K562 (cell line): ENCODE measurements around the gene VAC14. TPM values are rescaled to one million over a fixed set of nuclear protein-coding genes. Genes with fewer than 3 reads are reported as not detected.

Experiments
- CBX2 ChIP-seq: fragments of 200-600 bp; sonication (generic); IDR thresholded peaks from one replicate; pipeline ENCODE4 v1.6.1; 2012; ENCODE audit warnings: mild to moderate bottlenecking, low read length, inconsistent platforms; ENCODE audit not compliant: insufficient read depth, poor library complexity, severe bottlenecking
- CSDE1 ChIP-seq, 2 experiments: fragments of 450-650 bp; IDR thresholded peaks; 2 replicates each; pipeline ENCODE4 v1.6.1; 2016; ENCODE audit warnings: mild to moderate bottlenecking in 1 of 2
- E2F3 ChIP-seq: fragments of 250-450 bp; sonication (Bioruptor Pico); IDR thresholded peaks from 2 replicates; pipeline ENCODE4 v1.4.0; 2020; ENCODE audit warnings: mild to moderate bottlenecking
- E4F1 ChIP-seq: fragments of 250-450 bp; sonication (Bioruptor Pico); IDR thresholded peaks from 2 replicates; pipeline ENCODE4 v1.5.0; 2021; ENCODE audit warnings: mild to moderate bottlenecking, borderline replicate concordance
- HMGXB4 ChIP-seq: sonication (generic); formaldehyde crosslinking; IDR thresholded peaks from 2 replicates; pipeline ENCODE4 v1.8.1; 2023; ENCODE audit warnings: mild to moderate bottlenecking, missing genetic modification reagents
- KAT7 ChIP-seq: sonication (generic); formaldehyde crosslinking; IDR thresholded peaks from 2 replicates; pipeline ENCODE4 v1.8.0; 2022; ENCODE audit warnings: missing genetic modification reagents, mild to moderate bottlenecking, borderline replicate concordance
- KHSRP ChIP-seq: fragments of 450-650 bp; IDR thresholded peaks from 2 replicates; pipeline ENCODE4 v1.6.1; 2017
- LARP7 ChIP-seq: fragments of 450-650 bp; IDR thresholded peaks from 2 replicates; pipeline ENCODE4 v1.6.1; 2016
- MYNN ChIP-seq, 2 experiments: sonication (generic); formaldehyde crosslinking in 1 of 2; IDR thresholded peaks; 2 replicates each; pipeline versions ENCODE4 v1.5.0 to v1.6.1; 2016 to 2020; ENCODE audit warnings: antibody characterized with exemption in 1 of 2, missing genetic modification reagents in 1 of 2
- NCOA6 ChIP-seq: fragments of 450-650 bp; IDR thresholded peaks from 2 replicates; pipeline ENCODE4 v1.6.1; 2017; ENCODE audit warnings: mild to moderate bottlenecking
- NELFE ChIP-seq: IDR thresholded peaks from 2 replicates; pipeline ENCODE4 v1.6.1; 2011; ENCODE audit warnings: mild to moderate bottlenecking; ENCODE audit not compliant: insufficient read depth, insufficient read length
- OTX1 ChIP-seq: fragments of 450-650 bp; formaldehyde crosslinking; IDR thresholded peaks from 2 replicates; pipeline ENCODE4 v1.4.0; 2022; ENCODE audit warnings: mild to moderate bottlenecking
- SIX5 ChIP-seq, 2 experiments: IDR thresholded peaks; 2 replicates each; pipeline ENCODE4 v1.6.1; 2011; ENCODE audit warnings: low read length in 2 of 2, borderline replicate concordance in 1 of 2, low read depth in 1 of 2, mild to moderate bottlenecking in 1 of 2, moderate library complexity in 1 of 2; ENCODE audit not compliant: insufficient read depth in 1 of 2
- TCF7L2 ChIP-seq: fragments of 150-350 bp; IDR thresholded peaks from 2 replicates; pipeline ENCODE4 v1.6.1; 2016; ENCODE audit warnings: low read depth, mild to moderate bottlenecking, low read length, moderate library complexity
- ZNF395 ChIP-seq: fragments of 200-800 bp; sonication (Bioruptor generic); IDR thresholded peaks from 2 replicates; pipeline ENCODE4 v1.6.1; 2017; ENCODE audit warnings: missing genetic modification characterization, missing compliant biosample characterization
- polyA plus RNA-seq, 8 experiments: library from polyadenylated mRNA; depleted of rRNA in 4 of 8; stranded (reverse) in 5 of 8; unstranded in 3 of 8; fragments of >200 nt; fragmentation: Nextera tagmentation in 2 of 8; fragmentation: Illumina TruSeq in 1 of 8; extraction: Ambion mirVana in 2 of 8; extraction: Trizol in 1 of 8; gene quantifications; 2 replicates each; pipeline versions ENCODE4 v1.2.1 to v1.2.3, GENCODE V29; 2011 to 2014; ENCODE audit warnings: inconsistent platforms in 1 of 8, missing spikeins in 1 of 8
- total RNA-seq, 7 experiments: library from RNA; depleted of rRNA in 6 of 7; stranded (reverse); fragments of >200 nt in 6 of 7; fragmentation: Illumina TruSeq in 2 of 7; extraction: Trizol in 2 of 7; gene quantifications; 2 replicates each; pipeline versions ENCODE4 v1.2.1 to v1.2.3, GENCODE V29; 2011 to 2021; ENCODE audit warnings: low replicate concordance in 1 of 7
- TF ChIP-seq, protein P1 (sequence below): sonication (generic); formaldehyde crosslinking; IDR thresholded peaks from 2 replicates; pipeline ENCODE4 v1.8.0; 2023; ENCODE audit warnings: mild to moderate bottlenecking, missing genetic modification reagents

The VAC14 gene
- total and polyA plus RNA-seq, 9 of the 15 experiments (the other 6 are each of a cell fraction or from before 2014, with no cell fraction given), result 1.3 to 41.6 (median 26.6) TPM

DNA sequence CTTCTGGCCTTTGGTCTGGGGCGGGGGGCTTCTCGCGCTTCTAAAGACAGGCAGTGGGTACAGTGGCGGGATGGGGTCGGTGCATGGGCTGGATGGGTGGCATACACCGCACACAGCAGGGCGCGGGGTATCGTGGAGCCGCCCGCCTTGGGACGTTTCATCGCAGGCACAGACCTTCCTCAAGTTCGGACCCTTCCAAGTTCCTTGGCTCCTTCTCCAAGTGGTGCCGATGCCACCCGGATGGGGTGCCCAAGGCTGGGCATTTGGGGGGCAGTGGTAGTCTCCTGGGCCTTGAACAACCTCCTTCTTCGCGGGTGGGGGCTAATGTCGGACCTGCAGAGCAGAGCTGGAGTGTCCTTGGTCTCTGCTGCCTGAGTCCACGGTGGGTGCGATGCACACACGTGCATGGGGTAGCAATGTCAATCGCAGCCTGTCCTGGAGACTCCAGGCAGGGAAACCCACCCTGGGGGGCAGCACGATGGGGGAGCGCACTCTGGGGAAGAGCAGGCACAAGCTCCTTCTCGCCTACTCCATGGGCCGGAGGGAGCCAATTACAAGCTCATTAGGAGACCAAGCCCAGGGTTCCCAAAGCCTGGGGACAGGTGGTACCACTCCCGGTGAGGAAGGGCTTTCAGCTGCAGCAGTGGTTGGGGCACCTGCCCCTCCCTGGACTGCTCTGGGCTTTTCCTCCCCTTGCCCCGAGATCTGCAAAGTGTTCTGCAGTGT, 114.4 kb downstream of the VAC14 start (continued):
- TF ChIP-seq CBX2 (no peak), NCOA6 (no peak), KAT7 (0 out of 2 replicates have a peak, but pooled peaks have one; percentile 49), ZNF395 (no peak), OTX1 (CRISPR knock-in tag) (no peak), CSDE1 (IDR thresholded peaks at IDR 0.05) (no peak), LARP7 (no peak), MYNN (IDR thresholded peaks at IDR 0.05) (peak; percentile 35; the same call in 1 of the 2 replicates), MYNN (CRISPR knock-in tag; IDR thresholded peaks at IDR 0.05) (no peak), E4F1 (no peak), TCF7L2 (no peak), NELFE (no peak), E2F3 (CRISPR knock-in tag) (no peak), SIX5 (IDR thresholded peaks at IDR 0.05; ENCODE audit: borderline replicate concordance in 1 of 2, insufficient read depth in 1 of 2, low read depth in 1 of 2, low read length in 2 of 2) (no peak), KHSRP (no peak), HMGXB4 (CRISPR knock-in tag) (no peak)
- TF ChIP-seq, protein P1, sequence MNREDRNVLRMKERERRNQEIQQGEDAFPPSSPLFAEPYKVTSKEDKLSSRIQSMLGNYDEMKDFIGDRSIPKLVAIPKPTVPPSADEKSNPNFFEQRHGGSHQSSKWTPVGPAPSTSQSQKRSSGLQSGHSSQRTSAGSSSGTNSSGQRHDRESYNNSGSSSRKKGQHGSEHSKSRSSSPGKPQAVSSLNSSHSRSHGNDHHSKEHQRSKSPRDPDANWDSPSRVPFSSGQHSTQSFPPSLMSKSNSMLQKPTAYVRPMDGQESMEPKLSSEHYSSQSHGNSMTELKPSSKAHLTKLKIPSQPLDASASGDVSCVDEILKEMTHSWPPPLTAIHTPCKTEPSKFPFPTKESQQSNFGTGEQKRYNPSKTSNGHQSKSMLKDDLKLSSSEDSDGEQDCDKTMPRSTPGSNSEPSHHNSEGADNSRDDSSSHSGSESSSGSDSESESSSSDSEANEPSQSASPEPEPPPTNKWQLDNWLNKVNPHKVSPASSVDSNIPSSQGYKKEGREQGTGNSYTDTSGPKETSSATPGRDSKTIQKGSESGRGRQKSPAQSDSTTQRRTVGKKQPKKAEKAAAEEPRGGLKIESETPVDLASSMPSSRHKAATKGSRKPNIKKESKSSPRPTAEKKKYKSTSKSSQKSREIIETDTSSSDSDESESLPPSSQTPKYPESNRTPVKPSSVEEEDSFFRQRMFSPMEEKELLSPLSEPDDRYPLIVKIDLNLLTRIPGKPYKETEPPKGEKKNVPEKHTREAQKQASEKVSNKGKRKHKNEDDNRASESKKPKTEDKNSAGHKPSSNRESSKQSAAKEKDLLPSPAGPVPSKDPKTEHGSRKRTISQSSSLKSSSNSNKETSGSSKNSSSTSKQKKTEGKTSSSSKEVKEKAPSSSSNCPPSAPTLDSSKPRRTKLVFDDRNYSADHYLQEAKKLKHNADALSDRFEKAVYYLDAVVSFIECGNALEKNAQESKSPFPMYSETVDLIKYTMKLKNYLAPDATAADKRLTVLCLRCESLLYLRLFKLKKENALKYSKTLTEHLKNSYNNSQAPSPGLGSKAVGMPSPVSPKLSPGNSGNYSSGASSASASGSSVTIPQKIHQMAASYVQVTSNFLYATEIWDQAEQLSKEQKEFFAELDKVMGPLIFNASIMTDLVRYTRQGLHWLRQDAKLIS (CRISPR knock-in tag), result 0 out of 2 replicates have a peak, but pooled peaks have one; percentile 48
